Urothelium cell line (cell line): ENCODE data around the gene GJA9.

Experiments used
- DNase-seq: peaks from one replicate; pipeline ENCODE4 v3.0.0; 2011; ENCODE audit warnings: low spot score, mixed read lengths
- FAIRE-seq: peaks from 2 replicates; lab custom pipeline; 2011; peaks lifted over from hg19 to GRCh38; lab: Jason Lieb, UNC

GJA9 gene

DNA sequence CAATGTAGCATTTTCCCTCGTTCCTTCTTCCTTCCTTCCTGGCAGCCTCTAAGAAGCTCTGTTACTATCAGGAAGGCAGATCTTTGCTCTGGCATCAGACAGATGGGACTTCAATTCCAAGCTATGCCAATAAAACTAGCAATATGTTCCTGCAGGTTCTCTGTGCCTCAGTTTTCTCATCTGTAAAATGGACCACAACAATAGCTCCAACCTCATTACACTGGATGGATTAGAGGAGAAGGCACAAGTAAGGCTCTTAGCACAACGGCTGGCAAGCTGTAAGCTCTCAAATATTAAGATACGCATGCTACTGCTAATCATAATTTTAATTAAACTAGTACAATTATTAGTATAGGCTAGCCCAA is 49.0 kb downstream of the GJA9 start:
- DNase-seq (no peak), FAIRE-seq (no peak)

DNA sequence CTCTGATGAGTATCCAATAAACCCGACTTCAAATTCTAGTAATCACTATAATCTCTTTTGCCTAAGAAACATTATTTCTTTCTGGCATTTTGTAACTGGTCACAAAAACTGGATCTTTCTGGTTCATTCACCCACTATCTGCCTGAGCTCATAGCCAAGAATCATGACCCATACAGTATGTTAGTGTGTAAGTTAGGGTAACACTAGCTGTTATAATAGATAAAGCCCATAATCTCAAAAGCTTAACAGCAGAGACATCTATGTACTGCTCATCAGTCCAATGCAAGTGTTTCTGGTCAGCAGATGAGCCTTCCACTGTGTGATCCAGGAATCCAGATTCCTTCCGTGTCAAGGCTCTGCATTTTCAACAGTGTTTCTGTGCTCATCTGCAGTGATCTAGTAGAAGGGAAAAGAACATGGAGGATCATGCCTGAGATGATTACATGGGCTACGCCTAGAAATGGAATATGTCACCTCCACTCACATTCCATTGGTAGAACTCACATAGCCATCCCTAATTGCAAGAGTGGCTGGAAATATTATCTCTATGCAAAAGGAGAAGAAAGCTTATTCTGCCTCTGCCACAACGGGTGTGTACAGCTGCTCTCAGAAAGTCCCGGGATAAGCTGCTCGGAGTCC is 49.5 kb downstream of the GJA9 start:
- DNase-seq (no peak), FAIRE-seq (no peak)

DNA sequence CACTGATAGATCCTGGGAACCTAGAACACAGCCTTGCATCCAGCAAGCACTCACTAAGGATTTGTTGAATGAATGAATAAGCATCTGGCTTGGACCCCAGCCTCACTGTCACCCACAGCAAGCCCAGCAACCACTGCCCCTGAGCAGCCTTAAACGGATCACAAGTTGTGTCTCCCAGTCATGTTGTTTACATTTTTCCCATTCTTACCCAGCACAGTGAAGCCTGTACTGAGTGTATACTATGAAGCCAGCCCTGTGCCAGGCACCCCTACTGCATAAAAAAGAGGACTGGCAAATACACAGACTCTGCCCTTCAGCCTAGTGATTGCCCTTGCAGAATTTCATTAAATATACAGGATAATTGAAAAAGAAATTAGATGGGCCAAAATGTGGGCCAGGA is 52.0 kb downstream of the GJA9 start:
- no peak for DNase-seq
- FAIRE-seq: no peak

DNA sequence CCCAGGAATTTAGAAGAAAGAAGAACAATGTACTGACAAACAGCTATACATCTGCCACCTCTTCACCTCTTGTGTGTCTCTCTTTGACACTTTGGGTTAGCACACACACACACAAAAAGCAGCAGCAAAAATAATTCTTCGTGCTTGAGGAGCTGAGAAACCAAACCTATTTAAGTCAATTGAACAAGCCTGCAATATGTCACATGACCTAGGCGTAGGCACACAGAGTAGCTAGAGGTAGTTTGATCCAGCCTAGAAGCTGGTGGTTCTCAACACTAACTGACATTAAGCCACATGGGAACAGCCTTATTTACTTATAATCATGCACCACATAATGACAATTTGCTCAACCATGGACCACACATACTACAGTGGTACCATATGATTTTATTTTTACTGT is 54.1 kb downstream of the GJA9 start:
- DNase-seq: no peak
- no peak for FAIRE-seq

DNA sequence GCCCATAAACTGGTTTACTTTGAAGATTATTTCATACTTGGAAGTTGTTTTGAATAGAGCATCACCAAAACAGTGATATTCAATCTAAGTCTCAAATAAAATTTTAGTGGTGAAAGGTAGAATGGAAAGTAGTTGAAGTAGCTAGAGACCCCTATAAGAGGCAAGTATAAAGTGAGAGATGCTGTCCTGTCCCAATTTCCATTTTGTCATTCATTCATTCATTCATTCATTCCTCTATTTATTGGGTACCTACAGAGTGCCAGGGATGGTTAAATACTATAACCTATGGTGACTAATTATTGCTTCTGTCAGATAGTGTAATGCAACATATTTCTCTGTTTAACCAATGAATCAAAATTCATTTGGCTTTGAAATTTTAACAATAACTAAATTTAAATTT is 54.5 kb downstream of the GJA9 start:
- DNase-seq: no peak
- FAIRE-seq: no peak

DNA sequence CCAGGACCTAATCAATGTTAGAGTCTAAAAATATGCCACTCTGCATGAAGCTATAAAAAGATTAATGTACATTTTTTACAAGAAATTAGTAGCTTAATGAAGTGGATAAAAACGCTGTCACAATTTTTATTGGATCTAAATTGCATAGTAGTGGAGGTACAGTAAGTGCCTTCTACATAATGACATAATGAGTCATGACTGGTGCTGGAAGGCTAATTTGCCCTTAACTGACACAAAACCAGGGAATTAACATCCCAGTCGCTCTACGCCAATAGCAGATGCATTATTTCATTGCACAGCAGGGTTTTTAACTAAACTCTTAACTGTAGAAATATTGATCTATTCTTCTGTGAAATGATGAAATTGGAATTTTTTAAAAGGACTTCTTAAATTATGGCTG is 55.1 kb downstream of the GJA9 start:
- FAIRE-seq: no peak
- DNase-seq: no peak
